ENCODE measurements around the gene CSAD.

The CSAD gene

GRCh38 chr12:53159195-53159839 lies 21.4 kb downstream of the CSAD start:
- peaks cover 0 to 5% of the 10 kb centered on the region in 2 donors for H3K4me1 ChIP-seq (ENCODE audit: control insufficient read depth in 2 of 2, insufficient read depth in 2 of 2, low read length in 2 of 2)
- no peaks in the 10 kb centered on the region for H3K36me3 ChIP-seq (ENCODE audit: control insufficient read depth in 2 of 2, insufficient read depth in 2 of 2, low read length in 2 of 2)
- no peaks in the 10 kb centered on the region for H3K9me3 ChIP-seq (ENCODE audit: control insufficient read depth in 2 of 2, low read length in 2 of 2)
- no peak overlapping the region for H3K4me3 ChIP-seq (ENCODE audit: low read length in 2 of 2)
- H3K27me3 ChIP-seq (ENCODE audit: control insufficient read depth in 2 of 2, insufficient read depth in 2 of 2, low read length in 2 of 2): no peaks in the 10 kb centered on the region
- no peak overlapping the region for H3K27ac ChIP-seq (ENCODE audit: low read depth in 2 of 2, low read length in 2 of 2)
- H3K9ac ChIP-seq (ENCODE audit: low read depth in 1 of 2, low read length in 2 of 2): no peak overlapping the region

GRCh38 chr12:53152390-53152789 lies 28.3 kb downstream of the CSAD start:
- H3K9ac ChIP-seq (ENCODE audit: low read depth in 1 of 2, low read length in 2 of 2): no peak overlapping the region
- no peaks in the 10 kb centered on the region for H3K4me1 ChIP-seq (ENCODE audit: control insufficient read depth in 2 of 2, insufficient read depth in 2 of 2, low read length in 2 of 2)
- no peaks in the 10 kb centered on the region for H3K9me3 ChIP-seq (ENCODE audit: control insufficient read depth in 2 of 2, low read length in 2 of 2)
- no peaks in the 10 kb centered on the region for H3K27me3 ChIP-seq (ENCODE audit: control insufficient read depth in 2 of 2, insufficient read depth in 2 of 2, low read length in 2 of 2)
- H3K27ac ChIP-seq (ENCODE audit: low read depth in 2 of 2, low read length in 2 of 2): no peak overlapping the region
- H3K4me3 ChIP-seq (ENCODE audit: low read length in 2 of 2): no peak overlapping the region
- H3K36me3 ChIP-seq (ENCODE audit: control insufficient read depth in 2 of 2, insufficient read depth in 2 of 2, low read length in 2 of 2): no peaks in the 10 kb centered on the region

- no peak overlapping the region for H3K9ac ChIP-seq (ENCODE audit: low read depth in 1 of 2, low read length in 2 of 2)
These were observed 29.7 kb downstream of the CSAD start for GRCh38 chr12:53151039-53151438.

GRCh38 chr12:53147653-53148052 lies 33.1 kb downstream of the CSAD start:
- H3K36me3 ChIP-seq (ENCODE audit: control insufficient read depth in 2 of 2, insufficient read depth in 2 of 2, low read length in 2 of 2): no peaks in the 10 kb centered on the region
- no peak overlapping the region for H3K9ac ChIP-seq (ENCODE audit: low read depth in 1 of 2, low read length in 2 of 2)
- H3K27ac ChIP-seq (ENCODE audit: low read depth in 2 of 2, low read length in 2 of 2): no peak overlapping the region
- no peaks in the 10 kb centered on the region for H3K4me1 ChIP-seq (ENCODE audit: control insufficient read depth in 2 of 2, insufficient read depth in 2 of 2, low read length in 2 of 2)
- H3K9me3 ChIP-seq (ENCODE audit: control insufficient read depth in 2 of 2, low read length in 2 of 2): no peaks in the 10 kb centered on the region
- no peak overlapping the region for H3K4me3 ChIP-seq (ENCODE audit: low read length in 2 of 2)
- H3K27me3 ChIP-seq (ENCODE audit: control insufficient read depth in 2 of 2, insufficient read depth in 2 of 2, low read length in 2 of 2): no peaks in the 10 kb centered on the region

More at GRCh38 chr12:53151039-53151438, 29.7 kb downstream of the CSAD start:
- H3K4me1 ChIP-seq (ENCODE audit: control insufficient read depth in 2 of 2, insufficient read depth in 2 of 2, low read length in 2 of 2): no peaks in the 10 kb centered on the region
- no peaks in the 10 kb centered on the region for H3K27me3 ChIP-seq (ENCODE audit: control insufficient read depth in 2 of 2, insufficient read depth in 2 of 2, low read length in 2 of 2)
- H3K9me3 ChIP-seq (ENCODE audit: control insufficient read depth in 2 of 2, low read length in 2 of 2): no peaks in the 10 kb centered on the region
- no peak overlapping the region for H3K4me3 ChIP-seq (ENCODE audit: low read length in 2 of 2)
- H3K36me3 ChIP-seq (ENCODE audit: control insufficient read depth in 2 of 2, insufficient read depth in 2 of 2, low read length in 2 of 2): no peaks in the 10 kb centered on the region
- no peak overlapping the region for H3K27ac ChIP-seq (ENCODE audit: low read depth in 2 of 2, low read length in 2 of 2)

GRCh38 chr12:53147181-53147580 lies 33.5 kb downstream of the CSAD start:
- H3K27ac ChIP-seq (ENCODE audit: low read depth in 2 of 2, low read length in 2 of 2): no peak overlapping the region
- H3K9ac ChIP-seq (ENCODE audit: low read depth in 1 of 2, low read length in 2 of 2): no peak overlapping the region
- H3K27me3 ChIP-seq (ENCODE audit: control insufficient read depth in 2 of 2, insufficient read depth in 2 of 2, low read length in 2 of 2): no peaks in the 10 kb centered on the region
- no peaks in the 10 kb centered on the region for H3K36me3 ChIP-seq (ENCODE audit: control insufficient read depth in 2 of 2, insufficient read depth in 2 of 2, low read length in 2 of 2)
- no peaks in the 10 kb centered on the region for H3K4me1 ChIP-seq (ENCODE audit: control insufficient read depth in 2 of 2, insufficient read depth in 2 of 2, low read length in 2 of 2)
- H3K4me3 ChIP-seq (ENCODE audit: low read length in 2 of 2): no peak overlapping the region
- H3K9me3 ChIP-seq (ENCODE audit: control insufficient read depth in 2 of 2, low read length in 2 of 2): no peaks in the 10 kb centered on the region

GRCh38 chr12:53145383-53146260 lies 35.1 kb downstream of the CSAD start:
- Histone ChIP-seq H3K4me3 (ENCODE audit: low read length in 2 of 2) (no peak overlapping the region), H3K9me3 (ENCODE audit: control insufficient read depth in 2 of 2, low read length in 2 of 2) (no peaks in the 10 kb centered on the region), H3K4me1 (ENCODE audit: control insufficient read depth in 2 of 2, insufficient read depth in 2 of 2, low read length in 2 of 2) (no peaks in the 10 kb centered on the region), H3K36me3 (ENCODE audit: control insufficient read depth in 2 of 2, insufficient read depth in 2 of 2, low read length in 2 of 2) (no peaks in the 10 kb centered on the region), H3K27me3 (ENCODE audit: control insufficient read depth in 2 of 2, insufficient read depth in 2 of 2, low read length in 2 of 2) (no peaks in the 10 kb centered on the region), H3K27ac (ENCODE audit: low read depth in 2 of 2, low read length in 2 of 2) (no peak overlapping the region), H3K9ac (ENCODE audit: low read depth in 1 of 2, low read length in 2 of 2) (no peak overlapping the region)

- Histone ChIP-seq H3K9ac (ENCODE audit: low read depth in 1 of 2, low read length in 2 of 2) (no peak overlapping the region), H3K27ac (ENCODE audit: low read depth in 2 of 2, low read length in 2 of 2) (no peak overlapping the region), H3K36me3 (ENCODE audit: control insufficient read depth in 2 of 2, insufficient read depth in 2 of 2, low read length in 2 of 2) (no peaks in the 10 kb centered on the region), H3K27me3 (ENCODE audit: control insufficient read depth in 2 of 2, insufficient read depth in 2 of 2, low read length in 2 of 2) (no peaks in the 10 kb centered on the region), H3K4me1 (ENCODE audit: control insufficient read depth in 2 of 2, insufficient read depth in 2 of 2, low read length in 2 of 2) (no peaks in the 10 kb centered on the region), H3K9me3 (ENCODE audit: control insufficient read depth in 2 of 2, low read length in 2 of 2) (no peaks in the 10 kb centered on the region), H3K4me3 (ENCODE audit: low read length in 2 of 2) (no peak overlapping the region)
These were observed 37.4 kb downstream of the CSAD start for GRCh38 chr12:53143355-53143754.

- Histone ChIP-seq H3K4me3 (ENCODE audit: low read length in 2 of 2) (no peak overlapping the region), H3K27ac (ENCODE audit: low read depth in 2 of 2, low read length in 2 of 2) (no peak overlapping the region), H3K27me3 (ENCODE audit: control insufficient read depth in 2 of 2, insufficient read depth in 2 of 2, low read length in 2 of 2) (no peaks in the 10 kb centered on the region), H3K9ac (ENCODE audit: low read depth in 1 of 2, low read length in 2 of 2) (no peak overlapping the region), H3K36me3 (ENCODE audit: control insufficient read depth in 2 of 2, insufficient read depth in 2 of 2, low read length in 2 of 2) (no peaks in the 10 kb centered on the region), H3K9me3 (ENCODE audit: control insufficient read depth in 2 of 2, low read length in 2 of 2) (peaks cover 0 to 4% of the 10 kb centered on the region in 2 donors), H3K4me1 (ENCODE audit: control insufficient read depth in 2 of 2, insufficient read depth in 2 of 2, low read length in 2 of 2) (no peaks in the 10 kb centered on the region)
These were observed 47.0 kb downstream of the CSAD start for GRCh38 chr12:53133722-53134121.

GRCh38 chr12:53131844-53132243 lies 48.9 kb downstream of the CSAD start:
- H3K9ac ChIP-seq (ENCODE audit: low read depth in 1 of 2, low read length in 2 of 2): no peak overlapping the region
- no peak overlapping the region for H3K4me3 ChIP-seq (ENCODE audit: low read length in 2 of 2)
- peaks cover 0 to 2% of the 10 kb centered on the region in 2 donors for H3K9me3 ChIP-seq (ENCODE audit: control insufficient read depth in 2 of 2, low read length in 2 of 2)
- no peak overlapping the region for H3K27ac ChIP-seq (ENCODE audit: low read depth in 2 of 2, low read length in 2 of 2)
- H3K27me3 ChIP-seq (ENCODE audit: control insufficient read depth in 2 of 2, insufficient read depth in 2 of 2, low read length in 2 of 2): no peaks in the 10 kb centered on the region
- H3K36me3 ChIP-seq (ENCODE audit: control insufficient read depth in 2 of 2, insufficient read depth in 2 of 2, low read length in 2 of 2): no peaks in the 10 kb centered on the region
- H3K4me1 ChIP-seq (ENCODE audit: control insufficient read depth in 2 of 2, insufficient read depth in 2 of 2, low read length in 2 of 2): no peaks in the 10 kb centered on the region

GRCh38 chr12:53128780-53129569 lies 51.8 kb downstream of the CSAD start:
- H3K4me3 ChIP-seq (ENCODE audit: low read length in 2 of 2): no peak overlapping the region

More at GRCh38 chr12:53128780-53129569, 51.8 kb downstream of the CSAD start:
- no peaks in the 10 kb centered on the region for H3K36me3 ChIP-seq (ENCODE audit: control insufficient read depth in 2 of 2, insufficient read depth in 2 of 2, low read length in 2 of 2)
- no peaks in the 10 kb centered on the region for H3K27me3 ChIP-seq (ENCODE audit: control insufficient read depth in 2 of 2, insufficient read depth in 2 of 2, low read length in 2 of 2)
- H3K9me3 ChIP-seq (ENCODE audit: control insufficient read depth in 2 of 2, low read length in 2 of 2): no peaks in the 10 kb centered on the region
- H3K9ac ChIP-seq (ENCODE audit: low read depth in 1 of 2, low read length in 2 of 2): no peak overlapping the region
- no peak overlapping the region for H3K27ac ChIP-seq (ENCODE audit: low read depth in 2 of 2, low read length in 2 of 2)
- H3K4me1 ChIP-seq (ENCODE audit: control insufficient read depth in 2 of 2, insufficient read depth in 2 of 2, low read length in 2 of 2): no peaks in the 10 kb centered on the region
